ENCODE measurements around the gene TBC1D22B. TPM values are rescaled to one million over a fixed set of nuclear protein-coding genes. Genes with fewer than 3 reads are reported as not detected.

Gene TBC1D22B
- total RNA-seq, 1 experiment from 2014 or later: 12.9 TPM

GRCh38 chr6:37289931-37290330, 32.4 kb downstream of the TBC1D22B start:
- DNase-seq: no peak
- Histone ChIP-seq H3K23ac (ENCODE audit: insufficient read length, low read depth, low read length) (no peak overlapping the region), H2BK12ac (ENCODE audit: insufficient read length, low read depth, low read length) (no peak overlapping the region), H2AK5ac (ENCODE audit: insufficient read length, low read length) (no peak overlapping the region), H3K4ac (ENCODE audit: low read depth, low read length) (no peak overlapping the region), H3K18ac (ENCODE audit: insufficient read length, low read depth, low read length) (no peak overlapping the region), H4K5ac (ENCODE audit: insufficient read length, low read depth, low read length) (no peak overlapping the region), H3K4me2 (ENCODE audit: insufficient read depth, insufficient read length, low read length) (no peak overlapping the region), H2AFZ (ENCODE audit: low read length) (no peak overlapping the region), H3K4me1 (ENCODE audit: insufficient read depth, low read length) (no peaks in the 10 kb centered on the region), H3T11ph (ENCODE audit: low read length) (no peak overlapping the region), H4K8ac (replicated peaks; ENCODE audit: insufficient read length, low read depth, low read length) (no peak overlapping the region), H3K23me2 (ENCODE audit: insufficient read length, low read depth, low read length, poor library complexity, severe bottlenecking) (no peaks in the 10 kb centered on the region), H3K9me3 (ENCODE audit: control insufficient read depth, low read depth, low read length) (no peaks in the 10 kb centered on the region), H3K27me3 (ENCODE audit: insufficient read depth, low read length) (no peaks in the 10 kb centered on the region), H3K79me1 (ENCODE audit: insufficient read depth, low read depth, low read length, poor library complexity, severe bottlenecking) (no peaks in the 10 kb centered on the region), H2BK15ac (ENCODE audit: low read depth, low read length) (no peak overlapping the region), H4K20me1 (ENCODE audit: control insufficient read depth, insufficient read depth, insufficient read length) (no peaks in the 10 kb centered on the region), H2BK5ac (ENCODE audit: insufficient read length, low read length) (no peak overlapping the region), H4K91ac (ENCODE audit: insufficient read length, low read depth, low read length) (no peak overlapping the region), H3K9ac (ENCODE audit: extremely low read depth, insufficient read length, low read length) (no peak overlapping the region), H3K56ac (ENCODE audit: insufficient read length, low read depth, low read length) (no peak overlapping the region), H3K79me2 (ENCODE audit: insufficient read depth, low read length) (no peaks in the 10 kb centered on the region), H3K14ac (ENCODE audit: insufficient read depth, low read length) (no peak overlapping the region; the same call in 1 of the 2 replicates), H2BK20ac (ENCODE audit: low read depth, low read length, poor library complexity, severe bottlenecking) (no peak overlapping the region), H2BK120ac (ENCODE audit: low read depth, low read length, poor library complexity, severe bottlenecking) (no peak overlapping the region), H3K27ac (ENCODE audit: insufficient read length, low read depth, low read length) (no peak overlapping the region)
- H3K27me3 Mint-ChIP-seq (ENCODE audit: low read depth): no peaks in the 10 kb centered on the region
- peak overlapping the region in 1 of 3 experiments; percentile 21; a peak in 2 of 7 replicates for H3K27ac Mint-ChIP-seq
- no peaks in the 10 kb centered on the region for H3K9me3 Mint-ChIP-seq
- no CpG with 5 or more reads among the region's 3 CpGs for WGBS (ENCODE audit: extremely low coverage, insufficient read length, low lambda C conversion rate)
- no peak overlapping the region for H3K4me3 Mint-ChIP-seq
- no peaks in the 10 kb centered on the region for H3K4me1 Mint-ChIP-seq
- H3K36me3 Mint-ChIP-seq (ENCODE audit: insufficient read depth in 1 of 3, low read depth in 3 of 3): peaks cover 26 to 59% (median 44%) of the 10 kb centered on the region in 3 experiments; a peak in 6 of 7 replicates
- no peak for TF ChIP-seq CTCF (conservative IDR thresholded peaks at IDR 0.05)
